DND-41 (cell line): Measurements from ENCODE around the gene BST1.

Experiments
- CTCF ChIP-seq: IDR thresholded peaks from 2 replicates; pipeline ENCODE4 v1.5.1; 2012; ENCODE audit warnings: borderline replicate concordance, low read length, moderate library complexity, mild to moderate bottlenecking; ENCODE audit not compliant: poor library complexity, severe bottlenecking; ENCODE audit errors: extremely low read depth
- EZH2 ChIP-seq: IDR thresholded peaks from 3 replicates; pipeline ENCODE4 v1.6.1; 2012; ENCODE audit warnings: borderline replicate concordance, low read depth, mild to moderate bottlenecking, moderate library complexity, low read length, inconsistent platforms; ENCODE audit not compliant: severe bottlenecking

- TF ChIP-seq CTCF: no peak
- TF ChIP-seq EZH2: no peak
Measured at GRCh38 chr4:15653420-15653819, 49.4 kb upstream of the BST1 start.
